ENCODE measurements around the gene DHRS2. TPM values are rescaled to one million over a fixed set of nuclear protein-coding genes. Genes with fewer than 3 reads are reported as not detected.
A peak's percentile ranks its signal among the peaks of the same experiment; 100 is the strongest.
"Not testable (repeated sequence)": the region's sequence is repeated elsewhere in the genome, so short reads cannot be mapped to it uniquely, and the experiment has no call there.

The DHRS2 gene
- total RNA-seq, 1 donor from 2014 or later: 0.20 TPM

GRCh38 chr14:23632461-23633159, 3.6 kb upstream of the DHRS2 start:
- no peak for DNase-seq (ENCODE audit: low read depth in 2 of 2)

GRCh38 chr14:23633160-23633701, 2.9 kb upstream of the DHRS2 start:
- DNase-seq (ENCODE audit: low read depth in 2 of 2): peak in 1 of 2 donors; percentile 11

- DNase-seq (ENCODE audit: low read depth in 2 of 2): not testable (repeated sequence)
These were observed 1.3 kb upstream of the DHRS2 start for GRCh38 chr14:23634698-23635412.

- not testable (repeated sequence) for DNase-seq (ENCODE audit: low read depth in 2 of 2)
These were observed 1.1 kb downstream of the DHRS2 start for GRCh38 chr14:23637312-23637654.

- DNase-seq (ENCODE audit: low read depth in 2 of 2): not testable (repeated sequence)
These were observed 1.7 kb downstream of the DHRS2 start for GRCh38 chr14:23637655-23638413.

GRCh38 chr14:23638414-23639047, 2.4 kb downstream of the DHRS2 start:
- DNase-seq (ENCODE audit: low read depth in 2 of 2): no peak

GRCh38 chr14:23639048-23639890, 3.1 kb downstream of the DHRS2 start:
- no peak for DNase-seq (ENCODE audit: low read depth in 2 of 2)

GRCh38 chr14:23639891-23640523, 3.8 kb downstream of the DHRS2 start:
- no peak for DNase-seq (ENCODE audit: low read depth in 2 of 2)

GRCh38 chr14:23640524-23641141, 4.5 kb downstream of the DHRS2 start:
- no peak for DNase-seq (ENCODE audit: low read depth in 2 of 2)

GRCh38 chr14:23641180-23641914, 5.2 kb downstream of the DHRS2 start:
- no peak for DNase-seq (ENCODE audit: low read depth in 2 of 2)

GRCh38 chr14:23641915-23642588, 5.9 kb downstream of the DHRS2 start:
- no peak for DNase-seq (ENCODE audit: low read depth in 2 of 2)

- DNase-seq (ENCODE audit: low read depth in 2 of 2): no peak
These were observed 7.5 kb downstream of the DHRS2 start for GRCh38 chr14:23643533-23644194.

GRCh38 chr14:23644195-23644918, 8.2 kb downstream of the DHRS2 start:
- DNase-seq (ENCODE audit: low read depth in 2 of 2): no peak

- DNase-seq (ENCODE audit: low read depth in 2 of 2): no peak
These were observed 8.8 kb downstream of the DHRS2 start for GRCh38 chr14:23644919-23645336.

- no peak for DNase-seq (ENCODE audit: low read depth in 2 of 2)
These were observed 9.3 kb downstream of the DHRS2 start for GRCh38 chr14:23645504-23645811.

- no peak for DNase-seq (ENCODE audit: low read depth in 2 of 2)
These were observed 9.9 kb downstream of the DHRS2 start for GRCh38 chr14:23645812-23646647.

All from lung microvascular endothelial cell (primary cell).